HG03378 (cell line): Measurements from ENCODE around the gene ATOH1.

Experiments
- ATAC-seq: cut with Tn5 transposase; IDR thresholded peaks from one replicate; pipeline ENCODE4 v1.9.1; 2021; ENCODE audit warnings: mild to moderate bottlenecking, moderate library complexity; ENCODE audit not compliant: unreplicated experiment

Gene ATOH1

GRCh38 chr4:93834249-93835066, 5.9 kb downstream of the ATOH1 start:
- no peak for ATAC-seq

GRCh38 chr4:93835929-93836328, 7.4 kb downstream of the ATOH1 start:
- no peak for ATAC-seq

GRCh38 chr4:93839704-93840103, 11.2 kb downstream of the ATOH1 start:
- ATAC-seq, result no peak

- no peak for ATAC-seq
These were observed 13.3 kb downstream of the ATOH1 start for GRCh38 chr4:93841803-93842345.

GRCh38 chr4:93842601-93843252, 14.2 kb downstream of the ATOH1 start:
- peak; percentile 50 for ATAC-seq

GRCh38 chr4:93843772-93844171, 15.2 kb downstream of the ATOH1 start:
- no peak for ATAC-seq

GRCh38 chr4:93852680-93853079, 24.1 kb downstream of the ATOH1 start:
- no peak for ATAC-seq

GRCh38 chr4:93855926-93856325, 27.4 kb downstream of the ATOH1 start:
- ATAC-seq, result no peak

- ATAC-seq, result no peak
These were observed 37.1 kb downstream of the ATOH1 start for GRCh38 chr4:93865650-93866049.

- no peak for ATAC-seq
These were observed 39.0 kb downstream of the ATOH1 start for GRCh38 chr4:93867416-93868001.

- peak; percentile 43 for ATAC-seq
These were observed 42.4 kb downstream of the ATOH1 start for GRCh38 chr4:93870876-93871458.

- ATAC-seq, result no peak
These were observed 48.2 kb downstream of the ATOH1 start for GRCh38 chr4:93876754-93877153.

- ATAC-seq, result no peak
These were observed 50.0 kb downstream of the ATOH1 start for GRCh38 chr4:93878566-93878965.

- peak; percentile 93 for ATAC-seq
These were observed 51.4 kb downstream of the ATOH1 start for GRCh38 chr4:93879919-93880318.
